ENCODE measurements around the gene ROBO1. TPM values are rescaled to one million over a fixed set of nuclear protein-coding genes. Genes with fewer than 3 reads are reported as not detected.

Gene ROBO1
- total and polyA plus RNA-seq, 2 donors (not counting 3 experiments of a cell fraction or from before 2014, with no cell fraction given): 5.9 to 14.2 TPM

- H3K9me1 ChIP-seq (replicated peaks; ENCODE audit: control insufficient read depth, extremely low read depth, insufficient read depth, low read length): no peaks in the 10 kb centered on the region
- no peaks in the 10 kb centered on the region for H3K36me3 ChIP-seq (ENCODE audit: control insufficient read depth in 2 of 2, extremely low read depth in 1 of 2, insufficient read depth in 2 of 2, low read length in 2 of 2)
- H3K27ac ChIP-seq (ENCODE audit: insufficient read depth, low read depth, low read length): no peak overlapping the region
- no peak overlapping the region for H2AFZ ChIP-seq (ENCODE audit: low read depth, low read length)
- no TSS peak for BruUV-seq (replicated peaks)
- POLR2A ChIA-PET: no interaction called here
- TF ChIP-seq JUN (IDR thresholded peaks at IDR 0.05; ENCODE audit: borderline replicate concordance, insufficient read depth, insufficient read length, low read depth) (no peak), EZH2 (IDR thresholded peaks at IDR 0.05; ENCODE audit: borderline replicate concordance, low read depth, low read length, severe bottlenecking) (no peak), POLR2A (IDR thresholded peaks at IDR 0.05; ENCODE audit: low read depth, low read length) (no peak), GATA2 (IDR thresholded peaks at IDR 0.05; ENCODE audit: insufficient read depth, insufficient read length, low read depth, low read length) (no peak)
- no peaks in the 10 kb centered on the region for H4K20me1 ChIP-seq (replicated peaks; ENCODE audit: control insufficient read depth, extremely low read depth, insufficient read depth, low read length)
- intact Hi-C loops (cut with micrococcal nuclease) (no loop called here), dilution Hi-C loops (cut with MboI; ENCODE audit: extremely low pct_ligation_motif_present, low sequenced_read_pairs) (no loop called here)
- H3K9me3 ChIP-seq (replicated peaks; ENCODE audit: control insufficient read depth, insufficient read depth, low read length): no peaks in the 10 kb centered on the region
- FAIRE-seq (no peak), DNase-seq (ENCODE audit: low read depth, low spot score) (no peak)
- CTCF ChIA-PET: no interaction called here
- no peaks in the 10 kb centered on the region for H3K79me2 ChIP-seq (ENCODE audit: control insufficient read depth, insufficient read depth, low read length)
- no peak overlapping the region for H3K4me3 ChIP-seq (replicated peaks in 1 of 3; ENCODE audit: insufficient read depth in 1 of 3, low read depth in 1 of 3, low read length in 3 of 3)
- H3K9ac ChIP-seq (replicated peaks; ENCODE audit: extremely low read depth, insufficient read depth, low read length): no peak overlapping the region
- H3K4me1 ChIP-seq (ENCODE audit: control insufficient read depth, extremely low read depth, insufficient read depth, low read length): no peaks in the 10 kb centered on the region
- no peaks in the 10 kb centered on the region for H3K27me3 ChIP-seq (ENCODE audit: control insufficient read depth in 2 of 2, insufficient read depth in 2 of 2, low read length in 2 of 2)
- no peak overlapping the region for H3K4me2 ChIP-seq (ENCODE audit: insufficient read depth, low read length)
Observed at GRCh38 chr3:78580681-78581080, 1187.1 kb downstream of the ROBO1 start.

- Histone ChIP-seq H3K36me3 (ENCODE audit: control insufficient read depth in 2 of 2, extremely low read depth in 1 of 2, insufficient read depth in 2 of 2, low read length in 2 of 2) (no peaks in the 10 kb centered on the region), H3K9me3 (replicated peaks; ENCODE audit: control insufficient read depth, insufficient read depth, low read length) (no peaks in the 10 kb centered on the region), H3K4me1 (ENCODE audit: control insufficient read depth, extremely low read depth, insufficient read depth, low read length) (no peaks in the 10 kb centered on the region), H4K20me1 (replicated peaks; ENCODE audit: control insufficient read depth, extremely low read depth, insufficient read depth, low read length) (no peaks in the 10 kb centered on the region), H3K4me3 (replicated peaks in 1 of 3; ENCODE audit: insufficient read depth in 1 of 3, low read depth in 1 of 3, low read length in 3 of 3) (no peak overlapping the region), H3K27me3 (ENCODE audit: control insufficient read depth in 2 of 2, insufficient read depth in 2 of 2, low read length in 2 of 2) (no peaks in the 10 kb centered on the region), H3K9ac (replicated peaks; ENCODE audit: extremely low read depth, insufficient read depth, low read length) (no peak overlapping the region), H2AFZ (ENCODE audit: low read depth, low read length) (no peak overlapping the region), H3K4me2 (ENCODE audit: insufficient read depth, low read length) (no peak overlapping the region), H3K27ac (ENCODE audit: insufficient read depth, low read depth, low read length) (no peak overlapping the region), H3K79me2 (ENCODE audit: control insufficient read depth, insufficient read depth, low read length) (no peaks in the 10 kb centered on the region), H3K9me1 (replicated peaks; ENCODE audit: control insufficient read depth, extremely low read depth, insufficient read depth, low read length) (no peaks in the 10 kb centered on the region)
- no TSS peak for BruUV-seq (replicated peaks)
- intact Hi-C loops (cut with micrococcal nuclease): no loop called here
- DNase-seq (ENCODE audit: low read depth, low spot score) (no peak), FAIRE-seq (no peak)
- no peak for TF ChIP-seq EZH2 (IDR thresholded peaks at IDR 0.05; ENCODE audit: borderline replicate concordance, low read depth, low read length, severe bottlenecking)
- no peak for TF ChIP-seq MAX (IDR thresholded peaks at IDR 0.05; ENCODE audit: insufficient read depth, insufficient read length)
- TF ChIP-seq FOS (IDR thresholded peaks at IDR 0.05; ENCODE audit: borderline replicate concordance, insufficient read depth, low read length): no peak
- no peak for TF ChIP-seq JUN (IDR thresholded peaks at IDR 0.05; ENCODE audit: borderline replicate concordance, insufficient read depth, insufficient read length, low read depth)
- TF ChIP-seq POLR2AphosphoS5 (IDR thresholded peaks at IDR 0.05; ENCODE audit: insufficient read depth, low read depth, low read length): no peak
- TF ChIP-seq CTCF (IDR thresholded peaks at IDR 0.05; ENCODE audit: extremely low read depth in 1 of 2, insufficient read depth in 1 of 2, low read depth in 1 of 2, low read length in 2 of 2): no peak
- TF ChIP-seq GATA2 (IDR thresholded peaks at IDR 0.05; ENCODE audit: insufficient read depth, insufficient read length, low read depth, low read length): no peak
- TF ChIP-seq POLR2A (IDR thresholded peaks at IDR 0.05; ENCODE audit: low read depth, low read length): no peak
- TF ChIP-seq MYC (IDR thresholded peaks at IDR 0.05; ENCODE audit: low read depth, low read length): no peak
- dilution Hi-C loops (cut with MboI; ENCODE audit: extremely low pct_ligation_motif_present, low sequenced_read_pairs): no loop called here
- CTCF ChIA-PET: no interaction called here
- POLR2A ChIA-PET: no interaction called here
Observed at GRCh38 chr3:78571486-78571885, 1196.3 kb downstream of the ROBO1 start.

Measured in endothelial cell of umbilical vein (primary cell).